Measurements from ENCODE around the gene KIAA1191. TPM values are rescaled to one million over a fixed set of nuclear protein-coding genes. Genes with fewer than 3 reads are reported as not detected.

Gene KIAA1191
- total RNA-seq, 2 experiments from 2014 or later, result 35.3 to 40.3 TPM

- CTCF ChIA-PET, result interaction anchor here (1.3 kb wide), 1 partner anchor 60 kb away, joined by 3 read pairs; the partner anchor contains the start of gene FAF2
- Mint-ChIP-seq H3K36me3 (peaks cover 47% of the 10 kb centered on the region), H3K4me1 (ENCODE audit: low read depth) (peaks cover 27% of the 10 kb centered on the region), H3K27ac (peak overlapping the region; percentile 98), H3K4me3 (peak overlapping the region; percentile 99), H3K27me3 (no peaks in the 10 kb centered on the region), H3K9me3 (no peaks in the 10 kb centered on the region)
- POLR2A ChIA-PET, result interaction anchor here (0.7 to 1.6 kb wide), 5 partner anchors 8 to 60 kb away, joined by 3 to 6 read pairs (median 4); partner anchors contain the start of gene FAF2
- DNase-seq, result peak; percentile 15
- intact Hi-C loops (cut with micrococcal nuclease), result loop anchor here (1.0 to 10.0 kb wide), 6 partner anchors 27 to 964 kb away; partner anchors contain the start of genes HRH2, KIAA1191, LMAN2 and SIMC1
Measured at GRCh38 chr5:176388003-176388443, 26.5 kb upstream of the KIAA1191 start.

- Mint-ChIP-seq H3K36me3 (peaks cover 48% of the 10 kb centered on the region), H3K27me3 (no peaks in the 10 kb centered on the region), H3K4me1 (ENCODE audit: low read depth) (peaks cover 27% of the 10 kb centered on the region), H3K9me3 (no peaks in the 10 kb centered on the region), H3K27ac (peak overlapping the region; percentile 98), H3K4me3 (peak overlapping the region; percentile 99)
- ChIA-PET CTCF (interaction anchor here (1.3 kb wide), 1 partner anchor 60 kb away, joined by 3 read pairs; the partner anchor contains the start of gene FAF2), POLR2A (interaction anchor here (1.2 kb wide), 1 partner anchor 19 kb away, joined by 3 read pairs; no protein-coding TSS in a partner anchor)
- intact Hi-C loops (cut with micrococcal nuclease), result loop anchor here (5.0 to 10.0 kb wide), 5 partner anchors 153 to 965 kb away; partner anchors contain the start of genes HRH2, LMAN2, SIMC1 and UIMC1
- no peak for DNase-seq
Measured at GRCh38 chr5:176387384-176387925, 25.9 kb upstream of the KIAA1191 start.

GRCh38 chr5:176386491-176386890 is 24.9 kb upstream of the KIAA1191 start:
- intact Hi-C loops (cut with micrococcal nuclease), result loop anchor here (5.0 to 10.0 kb wide), 5 partner anchors 152 to 966 kb away; partner anchors contain the start of genes HRH2, LMAN2, SIMC1 and UIMC1
- Mint-ChIP-seq H3K4me3 (peak overlapping the region; percentile 99), H3K4me1 (ENCODE audit: low read depth) (peaks cover 27% of the 10 kb centered on the region), H3K27me3 (no peaks in the 10 kb centered on the region), H3K9me3 (no peaks in the 10 kb centered on the region), H3K27ac (no peak overlapping the region), H3K36me3 (peaks cover 53% of the 10 kb centered on the region)
- no peak for DNase-seq
- ChIA-PET POLR2A (interaction anchor here (0.9 kb wide), 1 partner anchor 25 kb away, joined by 3 read pairs; the partner anchor contains the start of gene KIAA1191), CTCF (no interaction called here)

GRCh38 chr5:176384991-176385390 is 23.4 kb upstream of the KIAA1191 start:
- POLR2A ChIA-PET, result no interaction called here
- no peaks in the 10 kb centered on the region for H3K9me3 Mint-ChIP-seq
- intact Hi-C loops (cut with micrococcal nuclease), result loop anchor here (5.0 to 10.0 kb wide), 5 partner anchors 150 to 967 kb away; partner anchors contain the start of genes HRH2, LMAN2, SIMC1 and UIMC1

GRCh38 chr5:176384366-176384930 is 22.9 kb upstream of the KIAA1191 start:
- Mint-ChIP-seq H3K27me3 (no peaks in the 10 kb centered on the region), H3K27ac (no peak overlapping the region), H3K36me3 (peaks cover 60% of the 10 kb centered on the region), H3K4me1 (ENCODE audit: low read depth) (peaks cover 24% of the 10 kb centered on the region), H3K9me3 (no peaks in the 10 kb centered on the region), H3K4me3 (no peak overlapping the region)
- ChIA-PET POLR2A (no interaction called here), CTCF (no interaction called here)
- intact Hi-C loops (cut with micrococcal nuclease), result loop anchor here (10.0 kb wide), 3 partner anchors 150 to 870 kb away; partner anchors contain the start of genes HRH2 and SIMC1
- DNase-seq, result no peak

More at GRCh38 chr5:176384991-176385390, 23.4 kb upstream of the KIAA1191 start:
- Mint-ChIP-seq H3K4me1 (ENCODE audit: low read depth) (peaks cover 27% of the 10 kb centered on the region), H3K36me3 (peaks cover 57% of the 10 kb centered on the region), H3K4me3 (no peak overlapping the region), H3K27me3 (no peaks in the 10 kb centered on the region), H3K27ac (no peak overlapping the region)
- no peak for DNase-seq
- CTCF ChIA-PET, result no interaction called here

GRCh38 chr5:176383961-176384360 is 22.4 kb upstream of the KIAA1191 start:
- intact Hi-C loops (cut with micrococcal nuclease), result loop anchor here (10.0 kb wide), 3 partner anchors 149 to 869 kb away; partner anchors contain the start of genes HRH2 and SIMC1
- no peak overlapping the region for H3K4me3 Mint-ChIP-seq
- peaks cover 23% of the 10 kb centered on the region for H3K4me1 Mint-ChIP-seq (ENCODE audit: low read depth)
- no peaks in the 10 kb centered on the region for H3K27me3 Mint-ChIP-seq
- DNase-seq, result no peak
- H3K27ac Mint-ChIP-seq, result no peak overlapping the region
- no peaks in the 10 kb centered on the region for H3K9me3 Mint-ChIP-seq
- peaks cover 62% of the 10 kb centered on the region for H3K36me3 Mint-ChIP-seq
- ChIA-PET CTCF (no interaction called here), POLR2A (no interaction called here)

- Mint-ChIP-seq H3K36me3 (peaks cover 62% of the 10 kb centered on the region), H3K4me1 (ENCODE audit: low read depth) (peaks cover 23% of the 10 kb centered on the region), H3K27me3 (no peaks in the 10 kb centered on the region), H3K4me3 (no peak overlapping the region), H3K9me3 (no peaks in the 10 kb centered on the region), H3K27ac (no peak overlapping the region)
- no peak for DNase-seq
- CTCF ChIA-PET, result no interaction called here
- intact Hi-C loops (cut with micrococcal nuclease), result loop anchor here (10.0 kb wide), 3 partner anchors 149 to 869 kb away; partner anchors contain the start of genes HRH2 and SIMC1
- POLR2A ChIA-PET, result interaction anchor here (1.9 kb wide), 1 partner anchor 13 kb away, joined by 5 read pairs; no protein-coding TSS in a partner anchor
Measured at GRCh38 chr5:176383248-176383905, 21.8 kb upstream of the KIAA1191 start.

- peaks cover 58% of the 10 kb centered on the region for H3K36me3 Mint-ChIP-seq
- no peaks in the 10 kb centered on the region for H3K9me3 Mint-ChIP-seq
- intact Hi-C loops (cut with micrococcal nuclease), result loop anchor here (10.0 kb wide), 3 partner anchors 148 to 868 kb away; partner anchors contain the start of genes HRH2 and SIMC1
- no peaks in the 10 kb centered on the region for H3K27me3 Mint-ChIP-seq
- DNase-seq, result no peak
- H3K4me1 Mint-ChIP-seq (ENCODE audit: low read depth), result peaks cover 23% of the 10 kb centered on the region
- H3K4me3 Mint-ChIP-seq, result no peak overlapping the region
- POLR2A ChIA-PET, result interaction anchor here (1.9 kb wide), 1 partner anchor 13 kb away, joined by 5 read pairs; no protein-coding TSS in a partner anchor
- H3K27ac Mint-ChIP-seq, result no peak overlapping the region
- CTCF ChIA-PET, result no interaction called here
Measured at GRCh38 chr5:176382721-176383120, 21.2 kb upstream of the KIAA1191 start.

GRCh38 chr5:176381979-176382378 is 20.4 kb upstream of the KIAA1191 start:
- Mint-ChIP-seq H3K4me1 (ENCODE audit: low read depth) (peaks cover 19% of the 10 kb centered on the region), H3K27me3 (no peaks in the 10 kb centered on the region), H3K36me3 (peaks cover 51% of the 10 kb centered on the region), H3K27ac (no peak overlapping the region), H3K4me3 (no peak overlapping the region), H3K9me3 (no peaks in the 10 kb centered on the region)
- intact Hi-C loops (cut with micrococcal nuclease), result loop anchor here (10.0 kb wide), 3 partner anchors 147 to 867 kb away; partner anchors contain the start of genes HRH2 and SIMC1
- CTCF ChIA-PET, result no interaction called here
- no peak for DNase-seq
- POLR2A ChIA-PET, result interaction anchor here (1.9 kb wide), 1 partner anchor 12 kb away, joined by 5 read pairs; no protein-coding TSS in a partner anchor

- Mint-ChIP-seq H3K4me3 (no peak overlapping the region), H3K27me3 (no peaks in the 10 kb centered on the region), H3K4me1 (ENCODE audit: low read depth) (peaks cover 14% of the 10 kb centered on the region), H3K27ac (no peak overlapping the region), H3K9me3 (no peaks in the 10 kb centered on the region), H3K36me3 (peaks cover 46% of the 10 kb centered on the region)
- intact Hi-C loops (cut with micrococcal nuclease), result loop anchor here (10.0 kb wide), 3 partner anchors 147 to 867 kb away; partner anchors contain the start of genes HRH2 and SIMC1
- DNase-seq, result no peak
- CTCF ChIA-PET, result interaction anchor here (1.0 kb wide), 1 partner anchor 652 kb away, joined by 3 read pairs; no protein-coding TSS in a partner anchor
- POLR2A ChIA-PET, result interaction anchor here (1.9 kb wide), 1 partner anchor 11 kb away, joined by 5 read pairs; no protein-coding TSS in a partner anchor
Measured at GRCh38 chr5:176381423-176381822, 19.9 kb upstream of the KIAA1191 start.

GRCh38 chr5:176379881-176380280 is 18.3 kb upstream of the KIAA1191 start:
- H3K27me3 Mint-ChIP-seq, result no peaks in the 10 kb centered on the region
- no peak overlapping the region for H3K4me3 Mint-ChIP-seq
- H3K4me1 Mint-ChIP-seq (ENCODE audit: low read depth), result peaks cover 2% of the 10 kb centered on the region
- CTCF ChIA-PET, result no interaction called here
- no peak for DNase-seq
- peaks cover 34% of the 10 kb centered on the region for H3K36me3 Mint-ChIP-seq
- H3K9me3 Mint-ChIP-seq, result no peaks in the 10 kb centered on the region
- intact Hi-C loops (cut with micrococcal nuclease), result loop anchor here (10.0 kb wide), 3 partner anchors 145 to 865 kb away; partner anchors contain the start of genes HRH2 and SIMC1
- POLR2A ChIA-PET, result interaction anchor here (1.3 kb wide), 1 partner anchor 8 kb away, joined by 4 read pairs; the partner anchor contains the start of genes HIGD2A and NOP16
- no peak overlapping the region for H3K27ac Mint-ChIP-seq
